ENCODE results near the gene MYOF.

GRCh38 chr10:93378039-93378438 lies 104.1 kb downstream of the MYOF start:
- TF ChIP-seq CTCF (IDR thresholded peaks at IDR 0.05), result no peak
- TF ChIP-seq POLR2A (IDR thresholded peaks at IDR 0.05), result no peak
